Chondrocyte (in vitro differentiated cells): ENCODE data around the gene LSM14A. TPM values are rescaled to one million over a fixed set of nuclear protein-coding genes. Genes with fewer than 3 reads are reported as not detected.

Experiments used
- DNase-seq: peaks from one replicate; pipeline ENCODE4 v3.0.0; 2021; ENCODE audit warnings: mixed read lengths, low spot score
- H3K27ac Mint-ChIP-seq: one replicate; pipeline ENCODE4 v1.8.0; 2021; ENCODE audit warnings: mild to moderate bottlenecking, moderate library complexity, mixed read lengths; ENCODE audit not compliant: unreplicated experiment
- H3K27me3 Mint-ChIP-seq: 2 replicates; pipeline ENCODE4 v1.8.0; 2021; ENCODE audit warnings: low read depth, mixed read lengths
- H3K36me3 Mint-ChIP-seq: 2 replicates; pipeline ENCODE4 v1.8.0; 2021; ENCODE audit warnings: low read depth, mixed read lengths
- H3K4me1 Mint-ChIP-seq: 2 replicates; pipeline ENCODE4 v1.8.0; 2021; ENCODE audit warnings: low read depth, mild to moderate bottlenecking, mixed read lengths
- H3K4me3 Mint-ChIP-seq: one replicate; pipeline ENCODE4 v1.8.0; 2021; ENCODE audit warnings: mild to moderate bottlenecking, moderate library complexity, mixed read lengths; ENCODE audit not compliant: unreplicated experiment
- H3K9me3 Mint-ChIP-seq: 2 replicates; pipeline ENCODE4 v1.8.0; 2021; ENCODE audit warnings: low read depth, mixed read lengths
- CTCF ChIP-seq: fragments of 200-600 bp; sonication (generic); IDR thresholded peaks from 2 replicates; pipeline ENCODE4 v1.5.0; 2021; ENCODE audit warnings: antibody characterized with exemption, mild to moderate bottlenecking, moderate library complexity
- total RNA-seq: library from RNA; stranded (reverse); gene quantifications from 3 replicates; pipeline ENCODE4 v1.2.1, GENCODE V29; 2021

The LSM14A gene
- total RNA-seq, 1 donor from 2014 or later: 89.4 TPM

- no peak for TF ChIP-seq CTCF
- Mint-ChIP-seq H3K4me1 (peaks cover 39% of the 10 kb centered on the region), H3K27ac (peak overlapping the region; percentile 41), H3K27me3 (no peaks in the 10 kb centered on the region), H3K36me3 (peaks cover 18% of the 10 kb centered on the region), H3K9me3 (no peaks in the 10 kb centered on the region), H3K4me3 (no peak overlapping the region)
- DNase-seq: no peak
These were observed 58.5 kb downstream of the LSM14A start for GRCh38 chr19:34230820-34231219.

GRCh38 chr19:34231439-34231838, 59.1 kb downstream of the LSM14A start:
- peaks cover 18% of the 10 kb centered on the region for H3K36me3 Mint-ChIP-seq
- H3K27me3 Mint-ChIP-seq: no peaks in the 10 kb centered on the region
- H3K9me3 Mint-ChIP-seq: no peaks in the 10 kb centered on the region
- H3K4me1 Mint-ChIP-seq: peaks cover 45% of the 10 kb centered on the region
- H3K27ac Mint-ChIP-seq: peak overlapping the region; percentile 41
- DNase-seq: no peak
- no peak for TF ChIP-seq CTCF
- no peak overlapping the region for H3K4me3 Mint-ChIP-seq

GRCh38 chr19:34232566-34233481, 60.5 kb downstream of the LSM14A start:
- H3K27ac Mint-ChIP-seq: peak overlapping the region; percentile 97
- H3K4me3 Mint-ChIP-seq: peak overlapping the region; percentile 38
- H3K36me3 Mint-ChIP-seq: peaks cover 10% of the 10 kb centered on the region
- H3K4me1 Mint-ChIP-seq: peaks cover 52% of the 10 kb centered on the region
- no peaks in the 10 kb centered on the region for H3K27me3 Mint-ChIP-seq
- TF ChIP-seq CTCF: no peak
- no peak for DNase-seq
- H3K9me3 Mint-ChIP-seq: no peaks in the 10 kb centered on the region

GRCh38 chr19:34235425-34235940, 63.2 kb downstream of the LSM14A start:
- Mint-ChIP-seq H3K36me3 (no peaks in the 10 kb centered on the region), H3K9me3 (no peaks in the 10 kb centered on the region), H3K27me3 (no peaks in the 10 kb centered on the region), H3K4me3 (no peak overlapping the region), H3K4me1 (peaks cover 49% of the 10 kb centered on the region), H3K27ac (no peak overlapping the region)
- no peak for TF ChIP-seq CTCF
- no peak for DNase-seq

- no peak for TF ChIP-seq CTCF
- no peaks in the 10 kb centered on the region for H3K36me3 Mint-ChIP-seq
- H3K27ac Mint-ChIP-seq: peak overlapping the region; percentile 49
- peaks cover 44% of the 10 kb centered on the region for H3K4me1 Mint-ChIP-seq
- DNase-seq: no peak
- no peaks in the 10 kb centered on the region for H3K27me3 Mint-ChIP-seq
- H3K4me3 Mint-ChIP-seq: no peak overlapping the region
- no peaks in the 10 kb centered on the region for H3K9me3 Mint-ChIP-seq
These were observed 64.0 kb downstream of the LSM14A start for GRCh38 chr19:34236035-34236987.
